PC-3 (cell line): ENCODE results near the gene MRPL20.

ENCODE experiments used
- CTCF ChIP-seq: fragments of 300-600 bp; sonication (generic); conservative IDR thresholded peaks from 2 replicates; pipeline ENCODE4 v1.5.1; 2017; ENCODE audit warnings: antibody characterized with exemption, low read depth, mild to moderate bottlenecking, low read length
- EZH2 ChIP-seq: fragments of 300-600 bp; sonication (generic); IDR thresholded peaks from one replicate; pipeline ENCODE4 v1.6.1; 2017; ENCODE audit warnings: antibody characterized with exemption, mild to moderate bottlenecking, low read length; ENCODE audit not compliant: unreplicated experiment
- EZH2phosphoT487 ChIP-seq: fragments of 300-600 bp; sonication (generic); IDR thresholded peaks from 2 replicates; pipeline ENCODE4 v1.6.1; 2018; ENCODE audit warnings: mild to moderate bottlenecking, antibody characterized with exemption, low read length, borderline replicate concordance

GRCh38 chr1:1374929-1375662, 32.0 kb downstream of the MRPL20 start, which contains the start of gene AURKAIP1:
- TF ChIP-seq CTCF (0 out of 2 replicates have a peak, but pooled peaks have one; percentile 28), EZH2phosphoT487 (no peak), EZH2 (no peak)
